Measurements from ENCODE around the gene TTC39B. TPM values are rescaled to one million over a fixed set of nuclear protein-coding genes. Genes with fewer than 3 reads are reported as not detected.
"Not testable (repeated sequence)": the region's sequence is repeated elsewhere in the genome, so short reads cannot be mapped to it uniquely, and the experiment has no call there.

Gene TTC39B
- total and polyA plus RNA-seq, 2 donors = 2.8 to 22.4 TPM

DNA sequence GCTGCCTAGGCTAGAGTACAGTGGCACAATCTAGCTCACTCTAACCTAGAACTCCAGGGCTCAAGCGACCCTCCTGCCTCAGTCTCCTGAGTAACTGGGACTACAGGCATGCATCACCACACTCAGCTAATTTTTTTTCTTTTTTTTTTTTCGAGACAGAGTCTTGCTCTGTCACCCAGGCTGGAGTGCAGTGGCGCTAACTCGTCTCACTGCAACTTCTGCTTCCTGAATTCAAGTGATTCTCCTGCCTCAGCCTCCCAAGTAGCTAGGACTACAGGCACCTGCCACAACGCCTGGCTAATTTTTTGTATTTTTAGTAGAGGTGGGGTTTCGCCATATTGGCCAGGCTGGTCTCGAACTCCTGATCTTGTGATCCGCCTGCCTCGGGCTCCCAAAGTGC lies 12.6 kb upstream of the TTC39B start:
- not testable (repeated sequence) for H3K4me1 ChIP-seq (ENCODE audit: insufficient read depth); H3K36me3 ChIP-seq (ENCODE audit: insufficient read depth); H3K27ac ChIP-seq (ENCODE audit: low read depth); DNase-seq (ENCODE audit: extremely low spot score); H3K4me3 ChIP-seq (ENCODE audit: low read depth, low read length)
- WGBS = 92% methylated on average over 9 of the region's 9 CpGs

DNA sequence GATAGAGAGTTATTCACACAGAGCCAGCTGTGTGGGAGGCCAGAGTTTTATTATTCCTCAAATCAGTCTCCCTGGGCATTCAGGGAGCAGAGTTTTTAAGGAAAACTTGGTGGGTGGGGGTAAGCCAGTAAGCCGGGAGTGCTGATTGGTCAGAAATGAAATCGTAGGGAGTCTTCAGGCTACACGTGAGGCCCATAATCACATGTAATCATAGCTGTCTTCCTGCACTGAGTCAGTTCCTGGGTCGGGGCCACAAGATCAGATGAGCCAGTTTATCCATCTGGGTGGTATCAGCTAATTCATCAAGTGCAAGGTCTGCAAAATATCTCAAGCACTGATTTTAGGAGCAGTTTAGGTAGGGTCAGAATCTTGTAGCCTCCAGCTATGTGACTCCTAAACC lies 10.8 kb upstream of the TTC39B start:
- DNase-seq (ENCODE audit: extremely low spot score) = no peak
- Histone ChIP-seq H3K27ac (ENCODE audit: low read depth) (no peak overlapping the region), H3K4me1 (ENCODE audit: insufficient read depth) (no peaks in the 10 kb centered on the region), H3K36me3 (ENCODE audit: insufficient read depth) (no peaks in the 10 kb centered on the region), H3K4me3 (ENCODE audit: low read depth, low read length) (no peak overlapping the region)
- WGBS = 45% methylated on average over 4 of the region's 4 CpGs

DNA sequence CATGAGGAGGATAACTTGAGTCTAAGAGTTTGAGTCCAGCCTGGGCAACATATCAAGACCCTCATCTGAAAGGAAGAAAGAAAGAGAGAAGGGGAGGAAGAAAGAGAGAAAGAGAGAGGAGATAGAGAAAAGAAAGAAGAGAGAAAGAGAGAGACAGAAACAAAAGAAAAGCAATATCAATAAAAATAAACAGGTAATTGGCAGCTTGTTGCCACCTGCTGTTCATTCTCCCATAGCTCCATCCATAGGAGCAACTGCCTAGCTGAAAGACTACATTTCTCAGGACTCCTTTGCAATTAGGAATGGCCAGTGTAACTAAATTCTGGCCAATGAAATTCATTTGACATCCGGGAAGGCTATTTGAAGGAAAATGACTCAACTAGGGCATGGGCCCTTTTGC lies 4.6 kb upstream of the TTC39B start:
- H3K36me3 ChIP-seq (ENCODE audit: insufficient read depth) = no peaks in the 10 kb centered on the region
- no peaks in the 10 kb centered on the region for H3K4me1 ChIP-seq (ENCODE audit: insufficient read depth)
- H3K4me3 ChIP-seq (ENCODE audit: low read depth, low read length) = no peak overlapping the region
- WGBS = 91% methylated on average over 1 of the region's 1 CpG
- no peak for DNase-seq (ENCODE audit: extremely low spot score)
- no peak overlapping the region for H3K27ac ChIP-seq (ENCODE audit: low read depth)

DNA sequence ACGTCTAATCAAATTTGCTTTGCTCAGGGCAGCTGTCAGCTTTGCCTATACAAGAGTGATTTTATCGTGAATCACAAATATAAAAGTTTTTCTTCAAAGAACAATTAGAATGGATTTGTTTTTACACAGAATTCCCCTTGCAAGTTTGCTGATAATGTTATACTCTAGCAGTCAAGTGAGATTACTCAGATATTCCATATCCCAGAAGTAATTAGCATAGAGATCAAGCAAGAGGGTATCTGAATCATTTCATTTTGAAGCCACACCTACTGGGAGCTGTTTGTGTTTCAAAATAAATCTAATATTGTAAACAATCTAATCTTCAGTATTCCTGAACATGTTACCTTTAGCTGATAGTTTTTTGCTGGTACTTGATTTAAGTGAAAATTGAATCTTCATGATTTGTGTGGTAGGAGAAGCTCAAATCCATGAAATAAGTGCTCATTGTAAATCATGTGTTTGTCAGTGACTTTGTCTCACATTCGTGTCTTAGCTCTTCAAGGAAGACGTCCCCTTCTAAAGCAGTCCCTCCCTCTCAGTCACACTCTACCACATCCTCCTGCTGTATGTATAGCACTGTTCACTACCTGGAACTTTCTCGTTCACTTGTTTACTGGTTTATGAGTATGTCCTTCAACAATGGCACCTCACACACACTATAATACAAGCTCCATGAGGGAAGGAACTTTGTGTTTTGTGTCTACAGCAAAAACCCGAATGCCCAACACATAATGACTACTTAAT lies 3.3 kb upstream of the TTC39B start:
- 59% methylated on average over 6 of the region's 6 CpGs for WGBS
- no peak for DNase-seq (ENCODE audit: extremely low spot score)
- Histone ChIP-seq H3K36me3 (ENCODE audit: insufficient read depth) (no peaks in the 10 kb centered on the region), H3K4me1 (ENCODE audit: insufficient read depth) (no peaks in the 10 kb centered on the region), H3K4me3 (ENCODE audit: low read depth, low read length) (no peak overlapping the region), H3K27ac (ENCODE audit: low read depth) (peak overlapping the region; percentile 19)

DNA sequence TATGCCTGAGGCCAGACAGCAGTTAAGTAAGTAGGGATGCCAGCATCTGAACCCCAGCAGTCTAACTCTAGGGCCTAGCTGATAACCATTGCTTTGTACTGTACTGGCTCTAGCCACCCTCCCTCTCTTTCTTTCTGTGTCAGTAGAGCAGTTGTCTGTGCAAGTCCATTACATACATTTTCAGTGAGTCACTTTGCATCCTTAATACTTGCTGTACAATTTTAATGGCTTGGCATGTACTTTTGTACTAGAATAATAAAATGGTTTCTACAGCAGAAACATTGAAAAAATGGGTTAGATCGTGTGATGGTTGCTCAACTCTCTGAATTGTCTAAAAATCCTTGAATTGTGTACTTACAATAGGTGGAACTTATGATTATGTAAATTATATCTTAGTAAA lies 1.5 kb upstream of the TTC39B start:
- 27% methylated on average over 1 of the region's 1 CpG for WGBS
- Histone ChIP-seq H3K36me3 (ENCODE audit: insufficient read depth) (no peaks in the 10 kb centered on the region), H3K4me1 (ENCODE audit: insufficient read depth) (no peaks in the 10 kb centered on the region), H3K4me3 (ENCODE audit: low read depth, low read length) (no peak overlapping the region), H3K27ac (ENCODE audit: low read depth) (no peak overlapping the region)
- no peak for DNase-seq (ENCODE audit: extremely low spot score)

DNA sequence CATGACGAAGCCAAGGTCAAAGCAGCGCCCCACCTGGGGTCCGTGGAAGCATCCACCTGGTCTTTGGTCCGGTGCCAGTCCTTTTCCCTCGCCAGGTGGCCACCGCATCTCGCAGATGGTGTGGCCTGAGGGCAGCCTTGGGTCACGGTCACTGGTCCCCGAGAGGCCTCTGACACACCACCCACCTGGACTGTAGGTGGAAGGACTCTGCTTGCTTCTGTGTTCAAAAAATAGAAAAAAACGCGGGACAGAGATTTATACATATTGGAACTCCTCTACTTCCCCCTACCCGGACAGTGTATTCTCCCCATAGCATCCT lies 466 bp upstream of the TTC39B start:
- H3K4me3 ChIP-seq (ENCODE audit: low read depth, low read length) = peak overlapping the region; percentile 86
- H3K4me1 ChIP-seq (ENCODE audit: insufficient read depth) = no peaks in the 10 kb centered on the region
- 11% methylated on average over 12 of the region's 12 CpGs for WGBS
- H3K27ac ChIP-seq (ENCODE audit: low read depth) = peak overlapping the region; percentile 44
- DNase-seq (ENCODE audit: extremely low spot score) = no peak
- H3K36me3 ChIP-seq (ENCODE audit: insufficient read depth) = no peaks in the 10 kb centered on the region

DNA sequence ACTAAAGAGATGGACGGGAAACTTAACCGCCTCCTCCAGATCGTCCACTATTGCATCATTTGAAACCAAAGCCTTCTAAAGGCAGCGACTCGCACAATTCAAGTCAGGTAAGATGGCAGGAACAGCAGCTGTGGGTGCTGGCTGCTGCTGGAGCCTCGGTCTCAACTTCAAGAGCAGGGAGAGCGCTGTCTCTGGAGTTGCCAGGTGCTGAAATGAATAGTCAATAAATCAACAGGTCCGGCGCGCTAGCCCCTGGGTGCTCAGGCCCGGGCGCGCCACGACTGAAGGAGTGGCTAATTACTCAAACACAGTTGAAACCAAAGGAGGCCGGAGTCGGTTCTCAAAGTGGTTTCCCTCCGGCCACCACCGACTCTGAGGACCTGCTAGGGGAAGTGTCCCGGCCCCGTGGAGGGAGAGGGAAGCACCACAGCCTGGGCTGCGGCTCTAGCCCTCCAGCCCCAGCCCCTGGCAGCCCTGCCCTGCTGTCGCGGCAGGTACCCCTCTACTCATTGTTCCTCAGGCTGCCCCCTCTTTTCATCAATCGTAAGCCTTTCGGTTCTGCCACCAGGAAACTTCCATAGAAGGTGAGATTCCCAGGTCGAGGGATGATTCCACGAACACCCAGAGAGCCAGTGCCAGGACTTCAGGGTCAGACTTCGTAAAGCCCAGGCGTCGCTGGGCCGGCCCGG lies 804 bp downstream of the TTC39B start:
- WGBS = 3% methylated on average over 32 of the region's 32 CpGs
- no peak for DNase-seq (ENCODE audit: extremely low spot score)
- H3K36me3 ChIP-seq (ENCODE audit: insufficient read depth) = no peaks in the 10 kb centered on the region
- no peaks in the 10 kb centered on the region for H3K4me1 ChIP-seq (ENCODE audit: insufficient read depth)
- peak overlapping the region; percentile 86 for H3K4me3 ChIP-seq (ENCODE audit: low read depth, low read length)
- H3K27ac ChIP-seq (ENCODE audit: low read depth) = peak overlapping the region; percentile 95

DNA sequence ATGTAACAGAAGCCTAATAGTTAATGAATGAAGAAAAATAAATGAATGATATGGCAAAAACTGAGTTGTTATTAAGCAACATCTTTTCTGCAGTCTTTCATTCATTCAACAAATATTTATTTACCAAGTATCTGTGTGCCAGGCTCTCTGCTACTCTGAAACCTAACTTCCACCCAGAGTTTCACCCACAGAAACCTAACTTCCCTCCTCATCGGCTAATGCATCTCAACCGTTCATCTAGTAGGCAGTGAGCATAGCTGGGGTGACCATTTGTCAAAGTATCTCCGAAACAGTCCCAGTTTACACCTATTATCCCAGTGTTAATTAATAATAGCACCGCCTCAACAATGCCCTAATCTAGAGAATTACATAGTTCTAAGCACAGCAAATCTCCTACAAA lies 1.5 kb downstream of the TTC39B start:
- Histone ChIP-seq H3K36me3 (ENCODE audit: insufficient read depth) (no peaks in the 10 kb centered on the region), H3K4me1 (ENCODE audit: insufficient read depth) (no peaks in the 10 kb centered on the region), H3K27ac (ENCODE audit: low read depth) (no peak overlapping the region), H3K4me3 (ENCODE audit: low read depth, low read length) (no peak overlapping the region)
- WGBS = 84% methylated on average over 4 of the region's 4 CpGs
- DNase-seq (ENCODE audit: extremely low spot score) = no peak

DNA sequence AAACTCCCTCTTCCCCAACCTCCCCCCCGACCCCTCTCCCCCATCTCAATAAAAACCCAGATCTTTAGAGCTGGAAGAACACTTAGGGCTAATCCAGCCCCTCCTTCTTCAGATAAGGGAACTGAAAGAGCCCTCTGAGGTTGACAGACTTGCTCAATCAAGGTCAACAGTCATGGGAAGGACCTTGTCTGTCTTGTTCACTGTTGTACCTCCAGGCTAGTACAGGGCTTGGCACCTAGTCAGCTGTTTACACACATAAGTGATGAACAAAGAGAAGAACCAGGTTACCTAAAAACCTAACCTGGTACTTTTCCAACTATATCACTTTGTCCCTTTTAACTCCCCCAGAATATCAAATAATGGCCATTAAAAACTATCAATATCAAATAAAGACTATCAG lies 2.4 kb downstream of the TTC39B start:
- WGBS = 96% methylated on average over 1 of the region's 1 CpG
- no peaks in the 10 kb centered on the region for H3K4me1 ChIP-seq (ENCODE audit: insufficient read depth)
- no peak overlapping the region for H3K27ac ChIP-seq (ENCODE audit: low read depth)
- H3K4me3 ChIP-seq (ENCODE audit: low read depth, low read length) = no peak overlapping the region
- no peak for DNase-seq (ENCODE audit: extremely low spot score)
- no peaks in the 10 kb centered on the region for H3K36me3 ChIP-seq (ENCODE audit: insufficient read depth)

DNA sequence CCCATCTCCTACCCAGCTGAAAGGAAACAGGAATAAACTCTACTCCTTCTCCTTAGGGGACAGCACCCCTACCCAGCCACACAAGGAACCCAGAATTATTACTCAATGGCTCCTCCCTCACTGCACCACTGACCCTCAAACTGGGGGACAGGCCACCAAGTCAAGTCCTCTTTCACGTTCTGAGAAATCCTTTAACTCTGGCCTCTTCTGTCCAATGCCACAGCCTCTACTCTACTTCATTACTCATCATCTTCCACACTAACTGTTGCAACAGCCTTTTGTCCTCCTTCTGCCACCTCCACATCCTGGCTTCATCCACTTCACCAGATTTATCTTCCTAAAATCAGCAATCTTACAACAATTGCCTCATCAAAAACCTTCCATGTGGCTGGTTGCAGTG lies 6.8 kb downstream of the TTC39B start:
- H3K27ac ChIP-seq (ENCODE audit: low read depth) = no peak overlapping the region
- no peaks in the 10 kb centered on the region for H3K4me1 ChIP-seq (ENCODE audit: insufficient read depth)
- no peak for DNase-seq (ENCODE audit: extremely low spot score)
- WGBS = 72% methylated on average over 1 of the region's 1 CpG
- H3K36me3 ChIP-seq (ENCODE audit: insufficient read depth) = no peaks in the 10 kb centered on the region
- no peak overlapping the region for H3K4me3 ChIP-seq (ENCODE audit: low read depth, low read length)

DNA sequence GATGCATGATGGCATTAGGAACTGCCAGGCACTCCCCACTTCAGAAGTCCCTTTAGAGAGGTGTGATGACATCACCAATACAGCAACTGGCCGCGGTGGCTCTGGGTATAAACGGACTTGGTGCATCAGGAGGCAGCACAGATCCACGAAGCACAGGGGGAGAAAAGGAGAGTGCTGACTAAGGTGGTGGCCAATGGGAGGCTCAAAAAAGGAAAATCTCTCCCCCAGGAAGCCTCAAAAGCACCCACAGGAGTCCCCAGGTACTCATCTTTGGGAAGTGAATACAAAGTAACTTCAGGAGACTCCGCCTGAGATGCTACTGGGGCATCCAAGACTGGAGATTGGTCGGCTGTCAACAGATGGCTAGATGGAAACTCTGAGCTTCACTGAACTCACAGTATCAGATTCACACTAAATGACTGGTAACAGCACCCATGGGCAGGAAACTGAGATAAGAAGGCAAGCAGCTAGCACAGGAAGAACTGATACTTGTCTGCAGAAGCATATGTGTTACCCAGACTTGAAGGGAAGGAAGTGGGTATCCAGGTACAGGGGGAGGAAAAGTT lies 7.6 kb downstream of the TTC39B start:
- H3K4me3 ChIP-seq (ENCODE audit: low read depth, low read length) = no peak overlapping the region
- WGBS = 81% methylated on average over 6 of the region's 6 CpGs
- no peak for DNase-seq (ENCODE audit: extremely low spot score)
- no peaks in the 10 kb centered on the region for H3K36me3 ChIP-seq (ENCODE audit: insufficient read depth)
- H3K27ac ChIP-seq (ENCODE audit: low read depth) = no peak overlapping the region
- H3K4me1 ChIP-seq (ENCODE audit: insufficient read depth) = no peaks in the 10 kb centered on the region

DNA sequence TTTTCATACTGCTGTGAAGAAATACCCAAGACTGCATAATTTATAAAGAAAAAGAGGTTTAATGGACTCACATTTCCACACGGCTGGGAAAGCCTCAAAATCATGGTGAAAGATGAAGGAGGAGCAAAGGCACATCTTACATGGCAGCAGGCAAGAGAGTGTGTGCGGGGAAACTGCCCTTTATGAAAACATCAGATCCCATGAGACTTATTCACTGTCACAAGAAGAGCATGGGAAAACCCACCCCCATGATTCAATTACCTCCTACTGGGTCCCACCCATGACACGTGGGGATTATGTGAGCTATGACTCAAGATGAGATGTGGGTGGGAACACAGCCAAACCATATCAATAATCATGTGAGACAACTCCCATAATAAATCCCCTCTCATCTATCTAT lies 8.7 kb downstream of the TTC39B start:
- Histone ChIP-seq H3K4me1 (ENCODE audit: insufficient read depth) (no peaks in the 10 kb centered on the region), H3K27ac (ENCODE audit: low read depth) (no peak overlapping the region)
- WGBS = 95% methylated on average over 3 of the region's 3 CpGs

DNA sequence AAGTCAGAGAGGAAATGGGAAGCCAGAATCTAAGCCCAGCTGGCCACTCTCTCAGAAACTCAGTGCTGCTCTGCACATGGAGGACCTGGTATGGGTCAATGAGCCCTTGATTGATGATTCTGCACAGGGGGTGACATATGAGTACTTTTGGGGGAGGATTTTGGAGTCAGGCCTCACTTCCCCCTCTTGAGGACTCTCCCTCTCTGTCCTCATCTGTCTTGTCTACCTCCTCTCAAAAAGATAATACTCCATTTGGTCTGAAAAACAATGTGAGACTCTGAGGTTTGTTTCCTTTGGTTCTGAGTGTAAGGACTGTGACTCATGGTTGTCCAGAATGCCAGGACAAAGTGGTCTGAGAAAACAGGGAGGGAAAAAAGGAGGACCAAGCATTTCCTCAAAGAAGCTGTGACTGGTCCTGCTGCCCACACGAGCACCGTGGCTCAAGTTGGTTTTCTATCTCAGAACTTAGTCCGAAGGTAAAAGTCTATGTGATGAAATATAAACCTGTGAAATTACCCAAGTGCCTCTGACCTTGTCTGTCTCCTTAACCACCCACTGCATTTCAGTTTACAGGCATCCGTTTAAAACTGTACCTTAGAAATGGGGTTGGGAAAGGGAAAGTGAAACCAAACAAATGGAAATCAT lies 11.1 kb downstream of the TTC39B start:
- no peaks in the 10 kb centered on the region for H3K4me1 ChIP-seq (ENCODE audit: insufficient read depth)
- WGBS = 26% methylated on average over 4 of the region's 4 CpGs
- DNase-seq (ENCODE audit: extremely low spot score) = no peak

More for the DNA sequence above, 8.7 kb downstream of the TTC39B start:
- H3K36me3 ChIP-seq (ENCODE audit: insufficient read depth) = no peaks in the 10 kb centered on the region
- H3K4me3 ChIP-seq (ENCODE audit: low read depth, low read length) = no peak overlapping the region
- no peak for DNase-seq (ENCODE audit: extremely low spot score)

DNA sequence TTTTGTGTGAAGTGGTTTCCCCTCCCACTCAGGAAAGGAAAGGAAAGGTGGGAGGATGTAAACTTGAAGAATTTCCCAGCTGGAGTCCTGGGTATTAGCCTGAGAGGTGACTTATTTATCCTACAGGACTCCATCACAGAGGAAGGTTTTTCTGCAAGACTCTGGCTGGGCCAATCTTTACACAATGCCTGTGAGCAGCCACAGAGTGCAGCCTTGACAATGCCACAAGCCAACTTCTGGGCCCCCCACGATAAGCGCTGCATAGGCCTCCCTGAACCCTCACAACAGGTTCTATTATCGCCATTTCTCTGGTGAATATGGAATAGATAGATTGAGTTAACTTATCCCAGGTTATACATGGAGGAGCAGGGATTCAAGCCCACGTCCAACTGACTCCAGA lies 12.4 kb downstream of the TTC39B start:
- 90% methylated on average over 4 of the region's 4 CpGs for WGBS
- Histone ChIP-seq H3K27ac (ENCODE audit: low read depth) (peak overlapping the region; percentile 57), H3K36me3 (ENCODE audit: insufficient read depth) (no peaks in the 10 kb centered on the region), H3K4me3 (ENCODE audit: low read depth, low read length) (no peak overlapping the region), H3K4me1 (ENCODE audit: insufficient read depth) (no peaks in the 10 kb centered on the region)
- no peak for DNase-seq (ENCODE audit: extremely low spot score)

More for the DNA sequence above, 11.1 kb downstream of the TTC39B start:
- Histone ChIP-seq H3K4me3 (ENCODE audit: low read depth, low read length) (peak overlapping the region; percentile 36), H3K36me3 (ENCODE audit: insufficient read depth) (no peaks in the 10 kb centered on the region), H3K27ac (ENCODE audit: low read depth) (peak overlapping the region; percentile 75)

Measured in urinary bladder (tissue), 4 donors.